CD4-positive, alpha-beta T cell treated with Interleukin-4 for 4 hours (primary cell): Measurements from ENCODE around the gene PAQR4.

Experiments used
- DNase-seq: peaks from one replicate; pipeline ENCODE4 v3.0.0-alpha.2; 2020

The PAQR4 gene

DNA sequence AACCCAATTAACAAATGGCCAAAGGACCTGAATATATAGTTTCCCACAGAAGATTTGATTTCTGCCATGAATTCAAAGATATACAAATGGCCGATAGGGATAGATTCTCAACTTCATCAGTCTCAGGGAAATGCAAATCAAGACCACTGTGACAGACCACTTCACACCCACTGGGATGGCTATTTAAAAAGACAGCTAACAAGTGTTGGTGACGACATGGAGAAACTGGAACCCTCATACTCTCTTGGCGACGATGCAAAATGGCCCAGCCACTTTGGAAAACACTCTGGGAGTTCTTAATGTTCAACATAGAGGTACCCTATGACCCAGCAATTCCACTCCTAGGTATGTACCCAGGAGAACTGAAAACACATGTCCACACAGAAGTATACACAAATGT is 22.5 kb upstream of the PAQR4 start:
- DNase-seq = no peak

- no peak for DNase-seq
These were observed 20.1 kb upstream of the PAQR4 start for GRCh38 chr16:2948807-2949704.

GRCh38 chr16:2949705-2950352 is 19.3 kb upstream of the PAQR4 start:
- no peak for DNase-seq

GRCh38 chr16:2950353-2950724 is 18.8 kb upstream of the PAQR4 start:
- DNase-seq = no peak

DNA sequence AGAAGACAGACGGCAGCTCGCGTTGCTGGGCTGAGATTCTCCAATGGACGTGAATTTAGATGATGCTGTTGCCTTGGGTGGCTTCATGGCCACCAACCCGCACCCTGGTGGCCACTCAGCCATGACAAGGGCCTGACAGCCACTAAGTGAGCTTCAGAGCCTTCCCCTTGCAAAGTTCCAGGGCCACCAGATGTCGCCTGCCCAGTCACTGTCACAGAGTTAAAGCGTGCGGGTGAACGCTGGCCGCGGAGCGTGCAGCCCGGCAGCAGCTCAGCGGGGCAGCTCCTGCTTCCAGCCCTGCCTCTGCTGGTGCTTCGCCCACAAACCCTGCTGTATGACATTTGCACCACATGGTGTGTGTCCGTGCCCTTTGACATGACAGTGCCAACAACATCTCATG is 18.4 kb upstream of the PAQR4 start:
- DNase-seq = no peak

DNA sequence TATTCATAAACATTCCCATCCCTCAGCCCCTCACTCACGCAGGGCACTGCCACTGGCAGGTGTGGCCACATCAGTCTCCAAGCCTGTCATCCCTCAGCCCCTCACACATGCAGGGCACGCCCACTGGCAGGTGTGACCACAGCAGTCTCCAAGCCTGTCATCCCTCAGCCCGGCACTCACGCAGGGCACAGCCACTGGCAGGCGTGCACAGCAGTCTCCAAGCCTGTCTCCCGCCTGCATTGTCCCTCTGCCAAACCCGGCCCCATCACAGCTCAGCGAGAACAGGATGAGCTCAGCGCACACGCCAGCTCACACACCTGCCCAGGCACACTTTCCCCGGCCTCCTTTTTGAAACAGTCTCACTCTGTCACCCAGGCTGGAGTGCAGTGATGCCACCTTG is 16.5 kb upstream of the PAQR4 start:
- DNase-seq = no peak

DNA sequence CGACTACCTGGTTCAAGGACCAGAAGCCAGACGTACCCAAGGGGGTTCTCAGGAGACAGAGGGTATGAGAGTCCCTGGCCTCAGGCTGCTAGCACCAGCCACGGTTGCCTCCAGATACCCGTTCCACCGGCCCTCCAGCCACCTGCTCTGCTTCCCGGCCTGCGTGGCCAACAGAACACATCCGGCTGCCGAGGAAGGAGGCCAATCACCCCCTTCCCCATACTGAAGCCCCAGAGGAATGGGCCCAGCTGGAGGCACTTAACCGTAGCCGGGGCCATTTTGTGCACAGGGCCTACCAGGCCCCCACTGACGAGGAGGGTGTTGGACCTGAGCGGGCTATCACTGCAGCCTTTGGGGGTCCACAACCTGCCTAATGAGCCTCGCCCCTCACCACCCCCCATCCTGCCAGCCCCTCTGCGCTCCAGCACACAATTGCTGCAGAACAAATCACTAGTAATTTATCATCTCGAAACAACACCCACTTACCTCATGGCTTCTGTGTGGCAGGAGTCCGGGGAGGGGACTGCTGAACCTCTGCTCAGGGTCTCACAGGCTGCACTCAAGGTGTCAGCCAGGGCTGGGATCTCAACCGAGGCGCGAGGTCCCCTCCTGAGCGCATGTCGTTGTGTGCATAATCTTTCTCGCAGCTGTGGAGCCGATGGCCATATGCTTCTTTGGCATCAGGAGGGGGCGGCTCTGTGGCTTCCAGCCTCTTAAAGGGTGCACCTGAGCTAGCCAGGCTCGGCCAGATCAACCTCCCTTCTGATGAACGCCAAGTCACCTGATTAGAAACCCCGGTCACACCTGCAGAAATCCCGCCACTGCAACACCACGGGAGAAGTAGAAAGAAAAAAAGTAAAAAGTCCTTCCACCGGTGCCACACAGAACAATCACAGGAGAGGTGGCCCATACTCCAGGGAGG is 15.2 kb upstream of the PAQR4 start:
- DNase-seq = no peak

DNA sequence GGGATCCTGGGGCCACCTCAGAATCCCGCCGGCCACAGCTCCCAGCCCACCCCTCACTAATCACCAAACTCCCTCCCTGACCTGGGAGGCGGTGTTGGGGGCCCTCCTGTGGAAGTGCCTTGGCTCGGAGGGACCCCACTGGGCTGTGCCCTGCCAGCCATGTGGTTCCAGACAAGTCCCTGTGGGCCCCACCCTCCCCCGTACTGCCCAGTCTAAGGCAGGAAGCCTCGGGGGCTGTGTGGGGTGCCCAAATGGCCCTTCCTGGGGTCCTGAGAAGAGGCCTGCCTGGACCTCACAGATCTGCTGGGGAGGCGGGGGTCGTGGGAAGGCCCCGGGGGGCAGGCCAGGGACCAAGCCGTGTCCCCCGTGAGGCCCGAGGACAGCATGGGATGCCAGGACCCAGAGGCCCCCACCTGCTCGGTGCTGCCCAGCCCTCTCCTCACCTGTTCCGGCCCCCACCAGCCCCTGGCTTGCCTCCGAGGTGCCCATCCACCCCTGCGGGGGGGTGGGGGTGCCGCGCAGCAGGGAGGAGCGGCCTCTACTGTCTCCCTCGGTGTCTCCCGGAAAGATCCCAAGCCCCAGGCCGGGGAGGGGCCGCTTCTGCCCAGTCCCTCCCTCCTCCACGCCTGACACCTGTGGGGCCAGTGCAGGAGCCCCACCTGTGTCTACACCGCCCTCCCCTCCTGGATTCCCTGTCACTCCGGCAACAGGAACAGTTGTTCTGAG is 14.3 kb upstream of the PAQR4 start:
- no peak for DNase-seq

DNA sequence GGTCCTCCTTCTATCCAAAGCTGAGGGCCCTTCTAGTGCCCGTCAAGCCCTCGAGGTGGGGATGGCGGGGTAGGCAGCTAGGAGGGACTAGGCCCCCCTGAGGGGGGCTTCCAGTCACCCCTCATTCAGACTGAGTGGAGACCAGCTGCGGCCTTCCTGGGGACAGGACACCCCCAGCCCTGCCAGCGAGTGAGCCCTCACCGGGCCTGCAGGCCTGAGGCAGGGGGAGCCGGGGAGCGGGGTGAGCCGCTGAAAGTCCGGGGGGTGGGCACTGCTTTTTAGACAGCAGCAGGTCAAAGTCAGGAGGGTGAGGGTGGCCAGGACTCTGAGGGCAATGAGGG is 13.7 kb upstream of the PAQR4 start:
- no peak for DNase-seq

DNA sequence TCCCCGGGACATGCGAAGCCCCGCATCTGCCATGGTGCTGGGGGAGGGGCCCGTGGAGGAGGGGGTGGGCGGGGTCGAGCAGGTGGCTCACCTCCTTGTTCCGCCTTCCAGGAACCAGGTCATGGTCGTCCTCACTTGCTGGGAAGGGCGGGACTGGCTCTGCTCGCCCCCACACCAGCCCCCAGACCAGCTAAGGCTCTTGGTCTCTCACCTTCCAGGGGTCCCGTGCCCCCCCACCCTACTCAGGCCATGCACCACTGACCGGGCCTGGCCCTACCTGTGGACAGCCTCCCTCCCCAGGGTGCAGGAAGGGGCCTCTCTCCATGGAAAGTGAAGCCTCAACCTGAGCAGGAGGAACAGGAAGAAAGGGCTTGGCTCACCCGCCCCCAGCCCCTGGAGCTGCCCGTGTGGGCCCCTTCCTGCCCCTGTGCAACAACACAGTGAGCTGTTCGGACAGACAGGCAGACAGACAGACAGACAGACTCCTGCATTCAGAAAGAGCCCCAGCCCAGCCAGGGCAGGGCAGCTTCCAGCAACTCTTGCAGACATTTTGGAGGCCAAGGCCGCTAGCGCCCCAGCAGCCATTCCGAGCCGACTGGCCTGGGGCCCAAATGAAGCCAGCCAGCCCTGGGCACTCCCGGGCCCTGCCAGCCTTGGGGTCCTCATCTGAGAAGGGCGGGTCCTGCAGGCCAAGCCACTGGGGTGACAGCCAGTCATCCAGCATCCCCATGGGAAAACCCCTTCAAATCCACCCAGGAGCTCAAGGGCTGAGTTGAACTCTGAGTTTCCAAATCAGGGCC is 13.2 kb upstream of the PAQR4 start:
- no peak for DNase-seq

DNA sequence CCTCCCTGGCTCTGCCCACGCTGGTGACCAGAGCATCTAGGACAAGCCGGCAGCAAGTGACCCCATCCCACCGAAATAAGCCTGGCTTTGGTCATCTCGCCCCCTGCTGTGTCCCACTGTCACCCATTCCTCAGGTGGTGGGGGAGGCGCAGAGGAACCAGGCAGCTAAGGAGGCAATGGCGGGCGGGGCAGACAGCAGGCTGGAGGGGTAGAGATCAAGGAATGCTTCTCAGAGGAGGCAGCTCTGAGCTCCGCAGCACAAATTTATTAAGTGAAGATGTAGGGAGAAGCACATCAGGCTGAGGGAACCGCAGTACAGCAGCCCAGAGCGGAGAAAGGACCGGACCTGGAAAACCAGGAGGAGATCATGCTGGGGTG is 12.6 kb upstream of the PAQR4 start:
- no peak for DNase-seq

DNA sequence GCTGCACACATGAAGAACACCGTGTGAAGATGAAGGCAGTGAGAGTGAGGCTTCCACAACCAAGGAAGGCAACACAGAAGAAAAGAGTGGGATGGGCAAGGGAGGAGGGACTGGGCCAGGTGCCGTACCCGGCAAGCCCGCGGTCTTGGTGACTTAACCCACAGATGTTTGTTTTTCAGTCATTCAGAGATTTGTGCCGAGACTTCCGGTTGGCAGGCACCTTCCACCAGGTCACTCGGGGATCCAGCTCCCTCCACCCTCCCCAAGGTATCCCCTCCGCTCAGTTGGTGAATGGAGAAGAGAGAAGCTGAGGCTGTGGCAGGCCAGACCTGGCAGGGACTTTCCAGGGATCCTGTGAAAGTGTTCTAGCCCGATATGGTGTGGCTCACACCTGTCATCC is 9.9 kb upstream of the PAQR4 start:
- no peak for DNase-seq

DNA sequence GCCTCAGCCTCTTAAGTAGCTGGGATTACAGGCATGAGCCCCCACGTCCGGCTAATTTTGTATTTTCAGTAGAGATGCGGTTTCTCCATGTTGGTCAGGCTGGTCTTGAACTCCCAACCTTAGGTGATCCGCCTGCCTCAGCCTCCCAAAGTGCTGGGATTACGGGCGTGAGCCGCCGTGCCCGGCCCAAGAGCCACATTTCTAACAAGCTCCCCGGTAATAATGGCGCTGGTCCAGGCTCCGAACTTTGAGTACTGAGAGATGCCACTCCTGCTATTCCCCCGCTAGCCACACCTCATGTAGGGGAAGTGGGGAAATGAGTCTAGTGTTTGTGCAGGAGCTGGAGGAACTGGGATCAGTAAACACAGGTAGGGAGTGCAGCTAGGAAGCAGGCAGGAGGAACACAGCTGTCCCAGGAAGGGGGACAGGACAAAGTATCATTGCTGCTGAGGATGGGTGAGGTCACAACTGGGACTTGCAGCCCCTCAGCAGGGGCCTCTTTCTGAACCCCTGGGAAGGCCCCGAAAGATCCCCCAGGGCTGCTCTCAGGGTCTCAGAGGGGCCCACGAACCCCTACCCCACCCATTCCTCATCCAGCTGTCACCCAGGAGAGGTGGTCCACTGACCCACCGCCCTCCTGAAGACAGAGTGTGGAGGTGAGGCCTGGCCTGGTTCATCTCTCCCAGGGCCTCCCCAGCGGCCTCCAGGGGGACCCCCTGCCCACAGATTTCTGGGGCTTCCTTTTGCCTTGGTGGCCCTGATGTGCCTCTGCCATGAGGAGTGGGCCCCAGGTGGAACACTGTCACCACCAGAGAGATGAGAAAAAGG is 8.8 kb upstream of the PAQR4 start:
- DNase-seq = no peak

GRCh38 chr16:2962334-2963073 is 6.6 kb upstream of the PAQR4 start:
- no peak for DNase-seq

- no peak for DNase-seq
These were observed 6.0 kb upstream of the PAQR4 start for GRCh38 chr16:2963074-2963722.

- DNase-seq = no peak
These were observed 5.2 kb upstream of the PAQR4 start, which contains the start of gene KREMEN2 for GRCh38 chr16:2963723-2964474. KREMEN2 (plus strand) TSS chr16:2964275; CDS start chr16:2964521, 246 bp downstream.

DNA sequence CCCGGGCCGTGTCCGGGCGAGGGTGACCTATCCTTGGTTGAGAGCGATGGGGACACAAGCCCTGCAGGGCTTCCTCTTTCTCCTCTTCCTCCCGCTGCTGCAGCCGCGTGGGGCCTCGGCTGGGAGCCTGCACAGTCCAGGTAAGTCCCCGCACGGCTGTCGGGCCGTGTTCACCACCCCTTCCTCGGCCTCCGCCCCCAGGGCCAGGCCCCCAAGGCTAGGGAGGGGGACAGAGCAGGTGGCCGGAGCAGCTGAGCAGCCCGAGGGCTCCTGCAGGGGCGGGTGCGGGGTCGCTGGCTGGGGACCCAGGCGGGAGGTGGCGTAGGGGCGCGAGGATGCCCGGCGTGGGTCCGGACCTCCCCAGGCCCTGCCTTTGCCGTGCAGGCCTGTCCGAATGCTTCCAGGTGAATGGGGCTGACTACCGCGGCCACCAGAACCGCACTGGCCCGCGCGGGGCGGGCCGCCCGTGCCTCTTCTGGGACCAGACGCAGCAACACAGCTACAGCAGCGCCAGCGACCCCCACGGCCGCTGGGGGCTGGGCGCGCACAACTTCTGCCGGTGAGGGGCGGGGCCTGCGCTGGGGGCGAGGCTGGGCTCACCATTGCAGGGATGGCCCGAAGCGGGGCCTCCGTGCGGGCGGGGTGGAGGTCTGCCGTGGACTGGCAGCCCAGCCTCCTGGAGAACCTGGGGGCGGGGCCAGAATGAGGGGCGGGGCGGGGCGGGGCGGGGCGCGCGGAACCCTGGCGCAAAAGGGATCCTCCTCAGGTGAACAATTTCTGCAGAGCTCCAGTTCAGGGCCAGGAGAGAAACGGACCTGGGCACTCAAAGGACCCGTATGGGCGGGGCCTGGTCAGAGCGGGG is 4.4 kb upstream of the PAQR4 start:
- DNase-seq = peak; percentile 48
